ENCODE data around the gene TSHR. TPM values are rescaled to one million over a fixed set of nuclear protein-coding genes. Genes with fewer than 3 reads are reported as not detected.
"Not testable (repeated sequence)": the region's sequence is repeated elsewhere in the genome, so short reads cannot be mapped to it uniquely, and the experiment has no call there.

TSHR gene
- total RNA-seq, 1 experiment from 2014 or later, result not detected

GRCh38 chr14:81051547-81051946 lies 96.1 kb downstream of the TSHR start:
- H2BK20ac ChIP-seq (ENCODE audit: low read depth, low read length, poor library complexity, severe bottlenecking), result no peak overlapping the region
- Mint-ChIP-seq H3K36me3 (ENCODE audit: insufficient read depth in 1 of 3, low read depth in 3 of 3) (peaks cover 2 to 15% (median 11%) of the 10 kb centered on the region in 3 experiments; a peak in 5 of 7 replicates), H3K4me1 (no peaks in the 10 kb centered on the region), H3K27me3 (ENCODE audit: low read depth) (peaks cover 2% of the 10 kb centered on the region), H3K4me3 (no peak overlapping the region), H3K27ac (no peak overlapping the region), H3K9me3 (peaks cover 26 to 28% of the 10 kb centered on the region in 2 experiments)
- no peak overlapping the region for H3K23ac ChIP-seq (ENCODE audit: insufficient read length, low read depth, low read length)
- H4K91ac ChIP-seq (ENCODE audit: insufficient read length, low read depth, low read length), result no peak overlapping the region
- H2BK12ac ChIP-seq (ENCODE audit: insufficient read length, low read depth, low read length), result no peak overlapping the region
- H3K4ac ChIP-seq (ENCODE audit: low read depth, low read length), result no peak overlapping the region
- H2BK5ac ChIP-seq (ENCODE audit: insufficient read length, low read length), result no peak overlapping the region
- no peak overlapping the region for H3K27ac ChIP-seq (ENCODE audit: insufficient read length, low read depth, low read length)
- H2AFZ ChIP-seq (ENCODE audit: low read length), result no peak overlapping the region
- no peak overlapping the region for H3K56ac ChIP-seq (ENCODE audit: insufficient read length, low read depth, low read length)
- no CpG with 5 or more reads among the region's 1 CpG for WGBS (ENCODE audit: extremely low coverage, insufficient read length, low lambda C conversion rate)
- no peaks in the 10 kb centered on the region for H3K23me2 ChIP-seq (ENCODE audit: insufficient read length, low read depth, low read length, poor library complexity, severe bottlenecking)
- no peak for DNase-seq
- no peaks in the 10 kb centered on the region for H3K27me3 ChIP-seq (ENCODE audit: insufficient read depth, low read length)
- H3K9ac ChIP-seq (ENCODE audit: extremely low read depth, insufficient read length, low read length), result no peak overlapping the region
- no peak overlapping the region for H2AK5ac ChIP-seq (ENCODE audit: insufficient read length, low read length)
- H3K4me2 ChIP-seq (ENCODE audit: insufficient read depth, insufficient read length, low read length), result no peak overlapping the region
- H2BK15ac ChIP-seq (ENCODE audit: low read depth, low read length), result no peak overlapping the region
- H3K79me1 ChIP-seq (ENCODE audit: insufficient read depth, low read depth, low read length, poor library complexity, severe bottlenecking), result no peaks in the 10 kb centered on the region
- H3K79me2 ChIP-seq (ENCODE audit: insufficient read depth, low read length), result no peaks in the 10 kb centered on the region
- H3K9me3 ChIP-seq (ENCODE audit: control insufficient read depth, low read depth, low read length), result no peaks in the 10 kb centered on the region
- H3T11ph ChIP-seq (ENCODE audit: low read length), result no peak overlapping the region
- H3K14ac ChIP-seq (ENCODE audit: insufficient read depth, low read length), result no peak overlapping the region
- no peak overlapping the region for H3K18ac ChIP-seq (ENCODE audit: insufficient read length, low read depth, low read length)
- H4K5ac ChIP-seq (ENCODE audit: insufficient read length, low read depth, low read length), result no peak overlapping the region
- TF ChIP-seq CTCF (conservative IDR thresholded peaks at IDR 0.05), result no peak
- no peaks in the 10 kb centered on the region for H3K4me1 ChIP-seq (ENCODE audit: insufficient read depth, low read length)
- no peak overlapping the region for H2BK120ac ChIP-seq (ENCODE audit: low read depth, low read length, poor library complexity, severe bottlenecking)
- H4K8ac ChIP-seq (replicated peaks; ENCODE audit: insufficient read length, low read depth, low read length), result no peak overlapping the region
- no peaks in the 10 kb centered on the region for H4K20me1 ChIP-seq (ENCODE audit: control insufficient read depth, insufficient read depth, insufficient read length)

- not testable (repeated sequence) for H3K27me3 ChIP-seq (ENCODE audit: insufficient read depth, low read length); H2BK20ac ChIP-seq (ENCODE audit: low read depth, low read length, poor library complexity, severe bottlenecking); H3K18ac ChIP-seq (ENCODE audit: insufficient read length, low read depth, low read length); H3K27me3 Mint-ChIP-seq (ENCODE audit: low read depth); H2BK12ac ChIP-seq (ENCODE audit: insufficient read length, low read depth, low read length); H2BK120ac ChIP-seq (ENCODE audit: low read depth, low read length, poor library complexity, severe bottlenecking); H3K23ac ChIP-seq (ENCODE audit: insufficient read length, low read depth, low read length); H3K9me3 ChIP-seq (ENCODE audit: control insufficient read depth, low read depth, low read length); H3K27ac ChIP-seq (ENCODE audit: insufficient read length, low read depth, low read length); H3K4me2 ChIP-seq (ENCODE audit: insufficient read depth, insufficient read length, low read length); H3K9ac ChIP-seq (ENCODE audit: extremely low read depth, insufficient read length, low read length); H3K27ac Mint-ChIP-seq; H4K20me1 ChIP-seq (ENCODE audit: control insufficient read depth, insufficient read depth, insufficient read length); H3K4ac ChIP-seq (ENCODE audit: low read depth, low read length); H3K4me1 ChIP-seq (ENCODE audit: insufficient read depth, low read length); H3K4me3 Mint-ChIP-seq; H3K14ac ChIP-seq (ENCODE audit: insufficient read depth, low read length); H2BK5ac ChIP-seq (ENCODE audit: insufficient read length, low read length); H3T11ph ChIP-seq (ENCODE audit: low read length); DNase-seq; H2AFZ ChIP-seq (ENCODE audit: low read length); H4K8ac ChIP-seq (replicated peaks; ENCODE audit: insufficient read length, low read depth, low read length); H2AK5ac ChIP-seq (ENCODE audit: insufficient read length, low read length); H2BK15ac ChIP-seq (ENCODE audit: low read depth, low read length); H4K91ac ChIP-seq (ENCODE audit: insufficient read length, low read depth, low read length); H3K79me2 ChIP-seq (ENCODE audit: insufficient read depth, low read length); H3K79me1 ChIP-seq (ENCODE audit: insufficient read depth, low read depth, low read length, poor library complexity, severe bottlenecking); H3K4me1 Mint-ChIP-seq; H4K5ac ChIP-seq (ENCODE audit: insufficient read length, low read depth, low read length); H3K23me2 ChIP-seq (ENCODE audit: insufficient read length, low read depth, low read length, poor library complexity, severe bottlenecking); H3K56ac ChIP-seq (ENCODE audit: insufficient read length, low read depth, low read length)
- H3K9me3 Mint-ChIP-seq, result peaks cover 26 to 28% of the 10 kb centered on the region in 2 experiments
- peaks cover 2 to 15% (median 11%) of the 10 kb centered on the region in 3 experiments; a peak in 5 of 7 replicates for H3K36me3 Mint-ChIP-seq (ENCODE audit: insufficient read depth in 1 of 3, low read depth in 3 of 3)
- WGBS (ENCODE audit: extremely low coverage, insufficient read length, low lambda C conversion rate), result no CpG with 5 or more reads among the region's 2 CpGs
Measured at GRCh38 chr14:81054057-81054456, 98.6 kb downstream of the TSHR start.

Data from H9 (cell line).